ENCODE results near the gene SLC41A3.

SLC41A3 gene

GRCh38 chr3:126127452-126127851 is 43.5 kb upstream of the SLC41A3 start:
- Histone ChIP-seq H3K4me3 (ENCODE audit: low read depth in 1 of 2, low read length in 1 of 2) (no peak overlapping the region), H3K27ac (no peak overlapping the region), H3K4me1 (ENCODE audit: control insufficient read depth in 1 of 2, insufficient read depth in 1 of 2, low read depth in 1 of 2, low read length in 1 of 2) (no peaks in the 10 kb centered on the region), H3K27me3 (peaks cover 6% of the 10 kb centered on the region), H3K36me3 (no peaks in the 10 kb centered on the region), H3K9me3 (no peaks in the 10 kb centered on the region)
- TF ChIP-seq, protein P1, sequence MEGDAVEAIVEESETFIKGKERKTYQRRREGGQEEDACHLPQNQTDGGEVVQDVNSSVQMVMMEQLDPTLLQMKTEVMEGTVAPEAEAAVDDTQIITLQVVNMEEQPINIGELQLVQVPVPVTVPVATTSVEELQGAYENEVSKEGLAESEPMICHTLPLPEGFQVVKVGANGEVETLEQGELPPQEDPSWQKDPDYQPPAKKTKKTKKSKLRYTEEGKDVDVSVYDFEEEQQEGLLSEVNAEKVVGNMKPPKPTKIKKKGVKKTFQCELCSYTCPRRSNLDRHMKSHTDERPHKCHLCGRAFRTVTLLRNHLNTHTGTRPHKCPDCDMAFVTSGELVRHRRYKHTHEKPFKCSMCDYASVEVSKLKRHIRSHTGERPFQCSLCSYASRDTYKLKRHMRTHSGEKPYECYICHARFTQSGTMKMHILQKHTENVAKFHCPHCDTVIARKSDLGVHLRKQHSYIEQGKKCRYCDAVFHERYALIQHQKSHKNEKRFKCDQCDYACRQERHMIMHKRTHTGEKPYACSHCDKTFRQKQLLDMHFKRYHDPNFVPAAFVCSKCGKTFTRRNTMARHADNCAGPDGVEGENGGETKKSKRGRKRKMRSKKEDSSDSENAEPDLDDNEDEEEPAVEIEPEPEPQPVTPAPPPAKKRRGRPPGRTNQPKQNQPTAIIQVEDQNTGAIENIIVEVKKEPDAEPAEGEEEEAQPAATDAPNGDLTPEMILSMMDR (IDR thresholded peaks at IDR 0.05): no peak

DNA sequence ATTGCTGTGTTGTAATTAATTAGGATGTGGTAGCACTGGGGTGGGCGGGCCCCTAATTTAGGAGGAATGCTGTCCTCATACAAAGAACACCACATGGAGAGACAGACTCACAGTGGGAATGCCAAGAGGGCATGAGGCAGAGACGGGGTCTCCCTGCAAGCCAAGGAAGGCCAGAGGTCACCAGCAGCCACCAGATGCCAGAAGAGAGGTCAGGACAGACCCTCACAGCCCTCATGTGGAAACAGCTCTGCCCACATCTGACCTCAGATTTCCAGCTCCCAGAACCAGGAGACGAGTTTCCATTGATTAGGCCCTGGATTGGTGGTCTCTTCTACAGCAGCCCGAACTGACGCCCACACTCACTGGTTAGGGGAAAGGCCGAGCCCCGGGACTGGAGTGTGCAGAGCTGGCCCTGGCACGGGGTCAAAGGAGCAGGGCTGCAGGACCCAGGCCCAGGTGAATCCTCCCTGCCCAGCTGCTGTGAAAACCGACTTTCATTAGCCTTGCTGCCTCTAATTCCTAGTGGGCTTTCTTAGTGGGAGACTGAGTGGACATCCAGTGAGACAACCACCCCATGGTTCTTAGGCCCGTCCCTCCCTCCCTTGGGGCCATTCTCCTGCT is 43.0 kb upstream of the SLC41A3 start:
- Histone ChIP-seq H3K36me3 (no peaks in the 10 kb centered on the region), H3K27me3 (peaks cover 7% of the 10 kb centered on the region), H3K27ac (no peak overlapping the region), H3K4me3 (ENCODE audit: low read depth in 1 of 2, low read length in 1 of 2) (no peak overlapping the region), H3K4me1 (ENCODE audit: control insufficient read depth in 1 of 2, insufficient read depth in 1 of 2, low read depth in 1 of 2, low read length in 1 of 2) (no peaks in the 10 kb centered on the region), H3K9me3 (no peaks in the 10 kb centered on the region)
- TF ChIP-seq, protein P1 (IDR thresholded peaks at IDR 0.05): no peak

GRCh38 chr3:126126286-126126685 is 42.4 kb upstream of the SLC41A3 start:
- H3K4me1 ChIP-seq (ENCODE audit: control insufficient read depth in 1 of 2, insufficient read depth in 1 of 2, low read depth in 1 of 2, low read length in 1 of 2): no peaks in the 10 kb centered on the region
- H3K36me3 ChIP-seq: no peaks in the 10 kb centered on the region
- peaks cover 13% of the 10 kb centered on the region for H3K27me3 ChIP-seq
- H3K27ac ChIP-seq: no peak overlapping the region
- TF ChIP-seq, protein P1 (IDR thresholded peaks at IDR 0.05): no peak
- no peak overlapping the region for H3K4me3 ChIP-seq (ENCODE audit: low read depth in 1 of 2, low read length in 1 of 2)
- H3K9me3 ChIP-seq: no peaks in the 10 kb centered on the region

DNA sequence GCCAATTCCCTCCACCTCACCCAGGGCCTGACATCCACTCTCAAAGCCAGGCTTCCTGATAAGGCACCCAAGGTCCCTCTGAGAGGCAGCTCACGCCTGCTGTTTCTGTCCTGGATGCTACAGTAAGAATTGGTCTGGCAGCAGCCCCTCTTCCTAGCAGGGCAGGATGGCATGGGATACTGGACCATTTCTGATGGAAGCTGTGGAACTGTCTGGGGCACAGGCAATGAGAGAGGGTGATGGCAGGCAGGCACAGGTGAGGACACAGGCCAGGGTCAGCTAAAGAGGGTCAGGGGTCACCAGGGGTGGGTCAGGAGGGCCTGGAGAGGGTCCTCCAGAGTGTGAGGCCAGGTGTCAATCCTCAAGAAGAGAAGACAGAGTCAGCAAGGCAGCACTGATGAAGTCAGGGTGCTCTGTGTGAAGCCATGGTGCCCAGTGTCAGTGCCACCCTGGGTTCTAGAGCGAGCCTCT is 41.9 kb upstream of the SLC41A3 start:
- H3K36me3 ChIP-seq: no peaks in the 10 kb centered on the region
- H3K9me3 ChIP-seq: no peaks in the 10 kb centered on the region
- H3K27ac ChIP-seq: no peak overlapping the region
- no peaks in the 10 kb centered on the region for H3K4me1 ChIP-seq (ENCODE audit: control insufficient read depth in 1 of 2, insufficient read depth in 1 of 2, low read depth in 1 of 2, low read length in 1 of 2)
- TF ChIP-seq, protein P1 (IDR thresholded peaks at IDR 0.05): no peak
- no peak overlapping the region for H3K4me3 ChIP-seq (ENCODE audit: low read depth in 1 of 2, low read length in 1 of 2)
- H3K27me3 ChIP-seq: peaks cover 13% of the 10 kb centered on the region

- H3K27ac ChIP-seq: no peak overlapping the region
- H3K27me3 ChIP-seq: peaks cover 13% of the 10 kb centered on the region
- H3K4me1 ChIP-seq (ENCODE audit: control insufficient read depth in 1 of 2, insufficient read depth in 1 of 2, low read depth in 1 of 2, low read length in 1 of 2): no peaks in the 10 kb centered on the region
- no peak overlapping the region for H3K4me3 ChIP-seq (ENCODE audit: low read depth in 1 of 2, low read length in 1 of 2)
- TF ChIP-seq, protein P1 (IDR thresholded peaks at IDR 0.05): no peak
- no peaks in the 10 kb centered on the region for H3K36me3 ChIP-seq
- H3K9me3 ChIP-seq: no peaks in the 10 kb centered on the region
These were observed 41.4 kb upstream of the SLC41A3 start for GRCh38 chr3:126125341-126125740.
